ENCODE results near the gene EPHB2.

DNA sequence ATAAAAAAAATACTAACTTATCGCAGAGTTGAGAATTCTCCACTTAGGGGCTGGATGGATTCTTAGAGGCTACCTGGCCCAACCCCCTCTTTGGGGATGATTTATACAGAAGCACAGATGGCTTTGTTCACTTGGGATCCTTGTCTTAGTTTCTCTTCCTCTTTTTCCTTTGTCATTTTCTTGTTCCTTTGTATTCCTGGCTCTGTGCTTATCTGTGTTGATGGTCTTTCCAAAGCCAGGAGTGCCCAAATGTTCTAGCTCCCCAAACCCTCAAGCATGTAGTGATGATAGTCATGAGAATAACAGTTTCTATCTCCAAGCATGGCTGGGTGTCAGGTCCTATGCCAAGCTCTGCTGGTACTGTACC is 27.4 kb downstream of the EPHB2 start:
- TF ChIP-seq, protein P1, sequence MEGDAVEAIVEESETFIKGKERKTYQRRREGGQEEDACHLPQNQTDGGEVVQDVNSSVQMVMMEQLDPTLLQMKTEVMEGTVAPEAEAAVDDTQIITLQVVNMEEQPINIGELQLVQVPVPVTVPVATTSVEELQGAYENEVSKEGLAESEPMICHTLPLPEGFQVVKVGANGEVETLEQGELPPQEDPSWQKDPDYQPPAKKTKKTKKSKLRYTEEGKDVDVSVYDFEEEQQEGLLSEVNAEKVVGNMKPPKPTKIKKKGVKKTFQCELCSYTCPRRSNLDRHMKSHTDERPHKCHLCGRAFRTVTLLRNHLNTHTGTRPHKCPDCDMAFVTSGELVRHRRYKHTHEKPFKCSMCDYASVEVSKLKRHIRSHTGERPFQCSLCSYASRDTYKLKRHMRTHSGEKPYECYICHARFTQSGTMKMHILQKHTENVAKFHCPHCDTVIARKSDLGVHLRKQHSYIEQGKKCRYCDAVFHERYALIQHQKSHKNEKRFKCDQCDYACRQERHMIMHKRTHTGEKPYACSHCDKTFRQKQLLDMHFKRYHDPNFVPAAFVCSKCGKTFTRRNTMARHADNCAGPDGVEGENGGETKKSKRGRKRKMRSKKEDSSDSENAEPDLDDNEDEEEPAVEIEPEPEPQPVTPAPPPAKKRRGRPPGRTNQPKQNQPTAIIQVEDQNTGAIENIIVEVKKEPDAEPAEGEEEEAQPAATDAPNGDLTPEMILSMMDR (conservative IDR thresholded peaks at IDR 0.05; ENCODE audit: low read depth, low read length) = no peak
- TF ChIP-seq POLR2A (IDR thresholded peaks at IDR 0.05; ENCODE audit: low read depth, low read length) (no peak), RCOR1 (IDR thresholded peaks at IDR 0.05; ENCODE audit: insufficient replicate concordance, low read length) (no peak), MAZ (IDR thresholded peaks at IDR 0.05; ENCODE audit: borderline replicate concordance, low read depth, low read length) (no peak)
- TF ChIP-seq, protein P2, sequence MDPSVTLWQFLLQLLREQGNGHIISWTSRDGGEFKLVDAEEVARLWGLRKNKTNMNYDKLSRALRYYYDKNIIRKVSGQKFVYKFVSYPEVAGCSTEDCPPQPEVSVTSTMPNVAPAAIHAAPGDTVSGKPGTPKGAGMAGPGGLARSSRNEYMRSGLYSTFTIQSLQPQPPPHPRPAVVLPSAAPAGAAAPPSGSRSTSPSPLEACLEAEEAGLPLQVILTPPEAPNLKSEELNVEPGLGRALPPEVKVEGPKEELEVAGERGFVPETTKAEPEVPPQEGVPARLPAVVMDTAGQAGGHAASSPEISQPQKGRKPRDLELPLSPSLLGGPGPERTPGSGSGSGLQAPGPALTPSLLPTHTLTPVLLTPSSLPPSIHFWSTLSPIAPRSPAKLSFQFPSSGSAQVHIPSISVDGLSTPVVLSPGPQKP (IDR thresholded peaks at IDR 0.05; ENCODE audit: borderline replicate concordance, low read depth, low read length) = no peak

All from IMR-90 (cell line).